GM18951 (cell line): ENCODE results near the gene SHROOM2.
"Not testable (repeated sequence)": the region's sequence is repeated elsewhere in the genome, so short reads cannot be mapped to it uniquely, and the experiment has no call there.

ENCODE experiments used
- POLR2A ChIP-seq: IDR thresholded peaks from 4 replicates; pipeline ENCODE4 v1.6.1; 2011; ENCODE audit warnings: mild to moderate bottlenecking; ENCODE audit not compliant: insufficient read length, insufficient read depth; ENCODE audit errors: extremely low read depth
- in situ Hi-C: fragments of 300-500 bp; cut with MboI; formaldehyde crosslinking; loops from one replicate; pipeline ENCODE4 v1.12.0; 2022; ENCODE audit warnings: low sequenced_read_pairs, mixed read lengths, inconsistent platforms; ENCODE audit not compliant: unreplicated experiment

SHROOM2 gene

GRCh38 chrX:9759337-9759736 is 26.9 kb upstream of the SHROOM2 start:
- no peak for TF ChIP-seq POLR2A
- in situ Hi-C loops, result no loop called here

- in situ Hi-C loops, result no loop called here
- no peak for TF ChIP-seq POLR2A
Measured at GRCh38 chrX:9765072-9765736, 21.0 kb upstream of the SHROOM2 start.

GRCh38 chrX:9765737-9766097 is 20.5 kb upstream of the SHROOM2 start, which contains the start of gene GPR143:
Gene GPR143 (minus strand): TSS chrX:9765847. CDS start chrX:9765817, 30 bp downstream.
- in situ Hi-C loops, result no loop called here

GRCh38 chrX:9767375-9767774 is 18.9 kb upstream of the SHROOM2 start:
- in situ Hi-C loops, result no loop called here
- TF ChIP-seq POLR2A, result no peak

More at GRCh38 chrX:9765737-9766097, 20.5 kb upstream of the SHROOM2 start, which contains the start of gene GPR143:
- TF ChIP-seq POLR2A, result no peak

- in situ Hi-C loops, result not testable (repeated sequence)
Measured at GRCh38 chrX:9768321-9768839, 17.8 kb upstream of the SHROOM2 start.

- no peak for TF ChIP-seq POLR2A
- in situ Hi-C loops, result no loop called here
Measured at GRCh38 chrX:9770319-9770718, 15.9 kb upstream of the SHROOM2 start.

GRCh38 chrX:9772943-9773342 is 13.3 kb upstream of the SHROOM2 start:
- in situ Hi-C loops, result no loop called here
- no peak for TF ChIP-seq POLR2A

- in situ Hi-C loops, result no loop called here
- no peak for TF ChIP-seq POLR2A
Measured at GRCh38 chrX:9775930-9776329, 10.3 kb upstream of the SHROOM2 start.

GRCh38 chrX:9781941-9782340 is 4.3 kb upstream of the SHROOM2 start:
- in situ Hi-C loops, result no loop called here
- no peak for TF ChIP-seq POLR2A

GRCh38 chrX:9784332-9784731 is 1.9 kb upstream of the SHROOM2 start:
- in situ Hi-C loops, result no loop called here

GRCh38 chrX:9785254-9785943 is 830 bp upstream of the SHROOM2 start:
- in situ Hi-C loops, result no loop called here
- TF ChIP-seq POLR2A, result no peak

More at GRCh38 chrX:9784332-9784731, 1.9 kb upstream of the SHROOM2 start:
- TF ChIP-seq POLR2A, result no peak

GRCh38 chrX:9786798-9787635 is 788 bp downstream of the SHROOM2 start:
- no peak for TF ChIP-seq POLR2A
- in situ Hi-C loops, result no loop called here

GRCh38 chrX:9788911-9789310 is 2.7 kb downstream of the SHROOM2 start:
- no peak for TF ChIP-seq POLR2A
- in situ Hi-C loops, result no loop called here
